ENCODE measurements around the gene DHRSX.
"Not testable (repeated sequence)": the region's sequence is repeated elsewhere in the genome, so short reads cannot be mapped to it uniquely, and the experiment has no call there.

The DHRSX gene

DNA sequence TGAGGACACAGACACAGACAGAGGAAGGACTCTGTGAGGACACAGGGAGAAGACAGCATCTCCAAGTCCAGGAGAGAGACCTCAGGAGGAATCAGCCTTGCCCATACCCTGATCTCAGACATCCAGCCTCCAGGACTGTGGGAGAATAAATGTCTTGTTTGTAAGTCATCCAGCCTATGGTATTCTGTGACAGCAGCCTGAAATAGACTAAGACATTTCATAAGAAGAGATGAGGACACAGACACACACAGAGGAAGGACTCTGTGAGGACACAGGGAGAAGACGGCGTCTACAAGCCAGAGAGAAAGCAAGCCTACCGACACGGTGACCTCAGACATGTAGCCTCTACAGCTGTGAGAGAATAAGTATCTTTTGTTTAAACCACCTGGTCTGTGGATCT, 112.1 kb downstream of the DHRSX start:
- no peak for DNase-seq

- no peak for DNase-seq
Measured at GRCh38 chrX:2387614-2388239, 113.0 kb downstream of the DHRSX start.

GRCh38 chrX:2385224-2385623, 115.6 kb downstream of the DHRSX start:
- DNase-seq = no peak

DNA sequence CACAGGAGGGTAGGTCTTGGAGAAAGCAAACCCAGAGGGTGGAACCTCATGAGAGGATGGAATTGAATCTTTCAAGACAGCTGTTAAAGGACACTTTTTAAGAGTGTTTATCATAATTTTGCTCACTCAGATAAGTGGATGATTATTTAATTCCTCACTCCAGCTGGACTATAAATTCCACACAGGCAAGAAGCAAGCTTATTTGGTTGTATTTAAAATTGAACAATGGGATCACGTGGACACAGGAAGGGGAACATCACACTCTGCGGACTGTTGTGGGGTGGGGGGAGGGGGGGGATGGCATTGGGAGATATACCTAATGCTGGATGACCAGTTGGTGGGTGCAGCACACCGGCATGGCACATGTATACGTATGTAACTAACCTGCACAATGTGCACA, 116.3 kb downstream of the DHRSX start:
- DNase-seq = no peak

GRCh38 chrX:2383735-2384134, 117.0 kb downstream of the DHRSX start:
- DNase-seq = no peak

GRCh38 chrX:2383144-2383543, 117.6 kb downstream of the DHRSX start:
- DNase-seq = no peak

- not testable (repeated sequence) for DNase-seq
Measured at GRCh38 chrX:2382433-2383048, 118.2 kb downstream of the DHRSX start.

- DNase-seq = no peak
Measured at GRCh38 chrX:2376166-2376565, 124.6 kb downstream of the DHRSX start.

DNA sequence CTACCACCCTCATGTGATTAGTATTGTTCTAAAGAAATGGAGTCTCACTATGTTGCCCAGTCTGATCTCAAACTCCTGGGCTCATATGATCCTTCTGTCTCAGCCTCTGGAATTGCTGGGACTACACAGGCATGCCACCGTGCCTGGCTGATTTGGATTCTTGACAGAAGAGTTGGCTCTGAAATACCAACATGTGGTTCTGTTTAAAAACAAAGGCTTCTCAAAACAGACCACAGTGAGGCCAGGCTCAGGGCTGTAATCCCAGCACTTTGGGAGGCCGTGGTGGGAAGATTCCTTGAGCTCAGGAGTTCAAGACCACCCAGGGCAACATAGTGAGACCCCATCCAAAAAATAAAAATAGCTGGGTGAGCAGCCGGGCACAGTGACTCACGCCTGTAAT, 126.7 kb downstream of the DHRSX start:
- no peak for DNase-seq

GRCh38 chrX:2373615-2374014, 127.2 kb downstream of the DHRSX start:
- DNase-seq = no peak

DNA sequence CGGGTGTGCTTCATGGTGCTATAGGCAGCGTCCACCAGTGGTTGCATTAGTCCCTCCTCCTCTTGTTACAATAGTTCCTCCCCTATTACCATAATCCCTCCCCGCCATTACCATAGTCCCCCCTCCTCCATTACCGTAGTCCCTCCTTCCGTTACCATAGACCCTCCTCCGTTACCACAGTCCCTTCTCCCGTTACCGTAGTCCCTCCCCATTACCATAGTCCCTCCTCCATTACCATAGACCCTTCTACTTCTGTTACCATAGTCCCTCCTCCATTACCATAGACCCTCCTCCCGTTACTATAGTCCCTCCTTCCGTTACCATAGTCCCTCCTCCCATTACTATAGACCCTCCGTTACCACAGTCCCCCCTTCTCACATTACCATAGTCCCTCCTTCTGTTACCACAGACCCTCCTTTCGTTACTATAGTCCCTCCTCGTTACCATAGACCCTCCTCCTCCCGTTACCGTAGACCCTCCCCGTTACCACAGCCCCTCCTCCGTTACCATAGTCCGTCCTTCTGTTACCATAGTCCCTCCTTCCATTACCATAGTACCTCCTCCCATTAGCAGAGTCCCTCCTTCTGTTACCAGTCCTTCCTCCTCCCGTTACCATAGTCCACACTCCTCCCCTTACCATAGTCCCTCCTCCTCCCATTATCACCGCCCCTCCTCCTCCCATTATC, 129.6 kb downstream of the DHRSX start:
- no peak for DNase-seq

GRCh38 chrX:2370456-2370855, 130.3 kb downstream of the DHRSX start:
- DNase-seq = no peak

- no peak for DNase-seq
Measured at GRCh38 chrX:2369206-2369605, 131.6 kb downstream of the DHRSX start.

DNA sequence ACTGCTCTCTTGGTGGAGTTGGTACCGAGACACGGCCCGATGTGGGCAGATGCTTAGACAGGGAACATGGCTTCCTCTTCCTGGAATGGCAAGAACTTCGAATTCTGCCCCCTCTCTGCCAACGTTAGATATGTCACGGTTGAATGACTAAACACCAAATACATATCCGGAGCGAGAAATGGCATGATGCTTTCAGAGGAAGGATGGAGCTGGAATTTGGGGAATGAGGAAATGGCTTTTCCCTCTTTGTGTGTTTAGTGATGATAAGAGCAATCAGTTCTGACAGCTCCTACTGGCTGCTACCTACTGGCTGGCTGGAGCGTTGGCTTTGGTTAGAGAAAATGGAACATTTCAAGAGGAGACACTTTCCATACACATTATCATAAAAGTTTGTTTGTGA, 140.0 kb downstream of the DHRSX start:
- DNase-seq = no peak

- DNase-seq = not testable (repeated sequence)
Measured at GRCh38 chrX:2359522-2359921, 141.3 kb downstream of the DHRSX start.

DNA sequence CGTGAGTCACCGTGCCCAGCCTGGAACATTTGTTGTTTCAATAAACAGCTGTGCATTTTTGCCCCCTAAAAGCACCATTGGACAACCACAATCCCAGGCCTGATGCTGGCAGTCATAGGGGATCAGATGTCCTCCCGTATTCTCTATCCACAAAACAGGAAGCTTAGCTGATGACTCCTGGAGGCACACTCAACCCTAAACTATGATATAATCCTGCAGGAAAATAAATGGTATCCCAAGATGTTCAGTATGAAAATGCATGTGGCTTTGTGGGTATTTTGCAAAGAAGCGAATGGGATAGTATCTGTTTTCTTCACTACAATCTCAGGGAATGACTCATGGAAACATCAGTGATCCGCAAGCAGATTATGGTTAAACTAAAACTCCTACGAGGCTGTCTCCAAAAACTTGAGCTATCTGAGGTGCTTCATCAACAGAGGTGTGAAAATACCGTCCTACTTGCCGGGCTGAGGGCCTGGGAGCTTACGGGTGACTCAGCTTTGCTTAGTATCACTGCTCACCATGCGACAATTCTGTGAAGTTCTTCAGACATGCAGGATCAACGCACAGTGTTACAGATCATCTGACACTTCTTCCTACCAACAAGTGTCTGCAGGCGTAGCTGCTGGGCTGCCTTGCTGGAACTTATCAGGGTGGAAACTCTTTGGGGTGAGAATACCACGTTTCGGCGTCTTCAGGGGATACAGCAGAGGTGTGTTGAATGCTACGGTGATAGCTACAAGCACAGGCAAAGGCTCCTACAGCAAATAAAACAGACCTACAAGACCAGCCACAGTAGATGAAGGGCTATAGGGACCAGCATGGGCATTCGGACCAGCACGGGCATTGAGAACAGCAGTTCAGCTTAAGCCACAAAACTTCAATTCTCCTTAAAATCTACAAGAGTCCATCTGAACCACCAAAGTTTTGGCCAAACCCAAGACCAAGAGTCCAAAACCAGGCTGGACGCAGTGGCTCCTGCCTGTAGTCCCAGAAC, 148.5 kb downstream of the DHRSX start:
- DNase-seq = no peak

DNA sequence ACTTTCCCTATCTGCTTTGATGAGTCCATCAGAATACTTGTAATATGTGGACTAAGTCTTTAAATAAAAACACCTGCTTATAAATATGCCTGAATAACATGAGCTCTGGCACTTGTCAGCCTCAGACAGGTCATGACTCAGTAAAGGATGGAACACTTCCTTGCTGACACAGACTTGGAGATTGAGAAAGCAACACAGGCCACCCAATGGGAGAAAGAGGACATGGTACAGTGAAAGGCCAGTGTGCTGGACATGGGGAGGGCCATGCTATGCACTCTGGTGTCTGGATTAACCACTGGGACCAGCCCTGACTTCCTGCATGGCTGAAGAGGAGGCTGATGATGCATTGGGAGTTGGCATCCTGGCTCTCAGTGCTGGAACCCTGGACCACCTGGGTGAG, 149.5 kb downstream of the DHRSX start:
- no peak for DNase-seq

GRCh38 chrX:2350703-2351102, 150.1 kb downstream of the DHRSX start:
- DNase-seq = not testable (repeated sequence)

GRCh38 chrX:2350036-2350435, 150.7 kb downstream of the DHRSX start:
- DNase-seq = not testable (repeated sequence)

DNA sequence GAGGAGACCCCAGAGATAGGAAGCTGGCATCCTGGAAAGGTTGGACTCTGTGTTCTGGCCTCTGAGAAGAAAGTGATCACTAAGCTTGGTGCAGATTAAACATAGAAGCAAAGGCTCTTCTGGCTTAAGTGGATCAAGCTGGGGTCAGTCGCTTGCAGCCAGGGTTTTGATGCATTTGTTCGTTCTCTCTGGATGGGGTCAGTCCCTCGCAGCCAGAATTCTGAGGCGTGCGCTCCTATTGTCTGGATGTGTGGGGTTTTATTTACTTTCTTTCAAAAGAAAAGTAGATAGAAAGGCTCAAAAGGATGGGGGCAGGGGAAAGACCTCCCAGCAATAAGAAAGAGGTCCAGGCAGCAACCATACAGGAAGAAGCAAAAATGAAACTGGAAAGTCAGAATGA, 152.6 kb downstream of the DHRSX start:
- no peak for DNase-seq

DNA sequence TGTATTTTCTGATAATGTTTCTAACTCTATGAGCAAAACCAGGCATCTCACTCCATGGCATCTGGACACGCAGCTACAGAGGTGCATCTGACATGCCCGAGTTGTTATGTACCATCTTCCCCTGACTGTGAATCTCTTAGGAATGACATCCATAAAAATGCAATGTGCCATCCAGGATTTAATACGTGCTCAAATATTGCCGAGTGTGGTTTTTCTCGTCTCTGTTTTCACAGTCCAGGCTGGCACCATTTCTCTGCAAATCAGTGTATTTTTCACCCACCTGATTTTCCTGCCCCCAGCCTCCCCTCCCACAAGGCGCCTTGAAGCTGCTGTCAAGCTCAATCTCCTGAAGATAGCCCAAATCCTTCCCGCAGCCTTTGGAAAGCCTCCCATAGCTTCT, 154.6 kb downstream of the DHRSX start:
- no peak for DNase-seq

DNA sequence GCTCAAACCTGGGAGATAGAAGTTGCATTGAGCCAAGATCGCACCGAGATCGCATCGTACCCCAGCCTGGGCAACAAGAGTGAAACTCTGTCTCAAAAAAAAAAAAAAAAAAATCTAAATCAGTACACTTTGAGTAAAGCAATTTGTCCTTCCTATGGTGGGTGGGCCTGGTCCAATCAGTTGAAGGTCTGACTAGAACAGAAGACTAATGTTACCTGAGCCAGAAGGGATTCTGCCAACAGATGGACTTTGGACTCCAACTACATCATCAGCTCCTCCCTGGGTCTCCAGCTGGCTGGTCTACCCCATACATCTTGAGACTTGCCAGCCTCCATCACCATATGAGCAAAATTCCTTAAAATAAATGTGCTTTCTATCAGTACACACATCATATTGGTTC, 155.2 kb downstream of the DHRSX start:
- DNase-seq = no peak

DNA sequence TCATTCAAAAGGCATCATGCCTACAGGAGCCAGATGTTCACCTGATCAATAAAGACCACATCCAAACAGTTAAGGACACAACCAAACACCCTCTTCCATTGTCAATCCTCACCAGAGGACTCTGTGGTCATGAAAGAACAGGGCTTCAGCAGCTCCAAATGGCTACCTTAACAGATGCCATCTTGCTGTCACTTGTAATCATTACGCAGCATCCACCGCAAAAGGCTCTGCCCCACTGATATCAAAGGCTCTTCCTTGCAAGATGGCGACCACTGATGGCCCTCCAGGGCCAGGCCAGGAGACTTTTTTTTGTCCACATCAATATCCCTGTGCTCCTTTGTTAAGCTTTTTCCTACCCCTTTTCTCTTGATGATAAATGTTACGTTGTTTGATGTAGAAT, 157.4 kb downstream of the DHRSX start:
- DNase-seq = no peak
